ENCODE results near the gene IRF2BPL. TPM values are rescaled to one million over a fixed set of nuclear protein-coding genes. Genes with fewer than 3 reads are reported as not detected.

IRF2BPL gene
- total and polyA plus RNA-seq, 2 of the 4 experiments (the other 2 are of a cell fraction) = 6.3 to 14.5 TPM

DNA sequence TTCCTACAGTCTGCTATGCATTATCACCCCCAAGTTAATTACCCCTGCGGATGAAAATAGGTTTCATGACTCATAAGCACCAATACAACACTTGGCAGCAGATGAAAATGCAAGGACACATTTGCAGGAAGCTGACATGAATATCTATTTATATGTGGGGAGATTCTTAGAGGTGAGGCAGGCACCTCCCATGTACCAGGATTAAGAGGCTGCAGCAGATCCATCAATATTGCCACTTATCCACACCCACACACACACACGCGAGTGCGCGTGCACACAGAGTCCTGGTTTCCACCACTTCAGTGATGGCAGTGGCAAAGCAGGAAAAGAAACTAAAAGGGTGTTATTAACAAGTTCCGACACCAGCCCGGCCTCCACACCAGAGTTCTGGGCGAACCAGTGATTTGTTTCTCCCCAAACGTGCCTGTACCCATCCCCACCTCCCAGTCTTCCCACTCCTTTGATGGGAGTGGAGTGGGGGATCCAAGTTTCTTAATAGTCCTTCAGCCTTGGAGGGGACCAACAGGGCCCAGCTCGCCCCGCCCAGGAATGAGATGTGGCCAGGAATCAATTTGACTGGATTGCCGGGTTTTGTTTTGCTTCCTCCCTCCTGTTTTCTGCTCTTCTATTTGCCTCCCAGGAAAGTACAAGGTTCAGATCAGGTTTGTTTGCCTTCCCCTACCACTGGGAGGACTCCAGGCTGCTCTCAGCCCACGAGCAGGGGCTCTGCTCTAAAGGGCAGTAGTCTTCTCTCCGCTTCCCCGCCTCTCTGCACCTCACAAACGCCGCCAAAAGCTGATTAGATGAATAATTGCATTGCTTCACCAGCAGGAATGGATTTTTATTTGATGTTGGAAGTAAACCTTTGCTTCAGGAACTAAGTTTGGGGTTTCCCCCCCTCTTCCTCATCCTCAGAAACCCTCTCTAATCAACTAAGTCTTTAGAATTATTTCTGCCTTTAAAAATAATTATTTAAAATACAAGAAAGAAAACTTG is 5.2 kb downstream of the IRF2BPL start:
- Histone ChIP-seq H2BK120ac (ENCODE audit: low read depth, low read length) (peak overlapping the region; percentile 30; the same call in 1 of the 2 replicates), H4K20me1 (ENCODE audit: insufficient read depth, low read length) (peaks cover 39% of the 10 kb centered on the region), H3K9me3 (ENCODE audit: control insufficient read depth, insufficient read depth, low read length) (no peaks in the 10 kb centered on the region), H4K8ac (ENCODE audit: low read depth in 2 of 2, low read length in 2 of 2) (peak overlapping the region in 1 of 2 experiments; percentile 46; a peak in 1 of 4 replicates), H3K4me1 (ENCODE audit: control insufficient read depth, insufficient read depth, low read length) (peaks cover 10% of the 10 kb centered on the region), H3K9me1 (ENCODE audit: insufficient read depth, low read length) (peaks cover 3% of the 10 kb centered on the region; the same call in 1 of the 2 replicates), H3K56ac (ENCODE audit: extremely low read depth, insufficient read depth, low read length) (peak overlapping the region; percentile 35; the same call in 1 of the 2 replicates), H3K36me3 (ENCODE audit: control insufficient read depth, insufficient read depth, low read length) (peaks cover 27% of the 10 kb centered on the region), H4K91ac (ENCODE audit: insufficient read depth, low read depth, low read length) (peak overlapping the region; percentile 33), H3K9ac (ENCODE audit: low read depth, low read length) (peak overlapping the region; percentile 74), H3K27me3 (ENCODE audit: control insufficient read depth, insufficient read depth, low read length) (no peaks in the 10 kb centered on the region), H2AFZ (replicated peaks; ENCODE audit: low read length, poor library complexity) (peak overlapping the region; percentile 2), H3K27ac (ENCODE audit: insufficient read depth, low read length) (peak overlapping the region; percentile 52; the same call in 1 of the 2 replicates), H4K5ac (ENCODE audit: low read depth, low read length) (peak overlapping the region; percentile 7; the same call in 1 of the 2 replicates), H2BK15ac (ENCODE audit: low read depth, low read length) (no peak overlapping the region), H3K4me2 (ENCODE audit: low read depth, low read length) (peak overlapping the region; percentile 92), H3K14ac (replicated peaks; ENCODE audit: low read depth, low read length) (peak overlapping the region; percentile 74), H3K18ac (ENCODE audit: low read depth, low read length) (peak overlapping the region; percentile 45; the same call in 1 of the 2 replicates), H3K23ac (ENCODE audit: low read depth, low read length) (peak overlapping the region; percentile 69), H2AK5ac (ENCODE audit: low read depth, low read length) (peak overlapping the region; percentile 37; the same call in 1 of the 2 replicates), H2AK9ac (replicated peaks; ENCODE audit: low read depth, low read length, poor library complexity) (peak overlapping the region; percentile 19), H2BK20ac (ENCODE audit: low read depth, low read length) (0 out of 2 replicates have a peak overlapping the region, but pooled peaks have one; percentile 24), H2BK5ac (ENCODE audit: low read depth, low read length, poor library complexity, severe bottlenecking) (peak overlapping the region; percentile 51), H3K4ac (ENCODE audit: low read depth, low read length) (peak overlapping the region; percentile 65), H3K79me1 (ENCODE audit: low read depth in 1 of 2, low read length in 2 of 2) (peaks cover 0 to 30% of the 10 kb centered on the region in 2 experiments; a peak in 3 of 4 replicates), H3K4me3 (ENCODE audit: insufficient read depth, low read depth, low read length) (peak overlapping the region; percentile 11; the same call in 1 of the 2 replicates)
- ATAC-seq (ENCODE audit: low read depth) (no peak), DNase-seq (peak; percentile 38)
- TF ChIP-seq, protein P1, sequence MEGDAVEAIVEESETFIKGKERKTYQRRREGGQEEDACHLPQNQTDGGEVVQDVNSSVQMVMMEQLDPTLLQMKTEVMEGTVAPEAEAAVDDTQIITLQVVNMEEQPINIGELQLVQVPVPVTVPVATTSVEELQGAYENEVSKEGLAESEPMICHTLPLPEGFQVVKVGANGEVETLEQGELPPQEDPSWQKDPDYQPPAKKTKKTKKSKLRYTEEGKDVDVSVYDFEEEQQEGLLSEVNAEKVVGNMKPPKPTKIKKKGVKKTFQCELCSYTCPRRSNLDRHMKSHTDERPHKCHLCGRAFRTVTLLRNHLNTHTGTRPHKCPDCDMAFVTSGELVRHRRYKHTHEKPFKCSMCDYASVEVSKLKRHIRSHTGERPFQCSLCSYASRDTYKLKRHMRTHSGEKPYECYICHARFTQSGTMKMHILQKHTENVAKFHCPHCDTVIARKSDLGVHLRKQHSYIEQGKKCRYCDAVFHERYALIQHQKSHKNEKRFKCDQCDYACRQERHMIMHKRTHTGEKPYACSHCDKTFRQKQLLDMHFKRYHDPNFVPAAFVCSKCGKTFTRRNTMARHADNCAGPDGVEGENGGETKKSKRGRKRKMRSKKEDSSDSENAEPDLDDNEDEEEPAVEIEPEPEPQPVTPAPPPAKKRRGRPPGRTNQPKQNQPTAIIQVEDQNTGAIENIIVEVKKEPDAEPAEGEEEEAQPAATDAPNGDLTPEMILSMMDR (conservative IDR thresholded peaks at IDR 0.05; ENCODE audit: low read depth, low read length) = peak; percentile 33; the same call in 1 of the 2 replicates
- no peak for TF ChIP-seq MAZ (IDR thresholded peaks at IDR 0.05; ENCODE audit: borderline replicate concordance, low read depth, low read length)
- TF ChIP-seq SMC3 (IDR thresholded peaks at IDR 0.05; ENCODE audit: low read depth, low read length) = 0 out of 2 replicates have a peak, but pooled peaks have one; percentile 23
- peak; percentile 39 for TF ChIP-seq RAD21 (IDR thresholded peaks at IDR 0.05; ENCODE audit: low read length)
- 43% methylated on average over 5 of the region's 17 CpGs; no CpG with 5 or more reads in 1 of the 2 experiments for WGBS, 2 experiments (ENCODE audit: extremely low coverage in 2 of 2, insufficient read length in 1 of 2)
- dilution Hi-C loops (cut with HindIII; ENCODE audit: low sequenced_read_pairs, unreplicated experiment) (no loop called here), in situ Hi-C loops (cut with MboI; ENCODE audit: low sequenced_read_pairs) (loop anchor here (5.0 kb wide), 1 partner anchor 111 kb away; no protein-coding TSS in a partner anchor), intact Hi-C loops (cut with micrococcal nuclease) (loop anchor here (1.0 kb wide), 3 partner anchors 30 to 110 kb away; no protein-coding TSS in a partner anchor)
- no TSS peak for BruUV-seq (replicated peaks)
- CTCF ChIA-PET = interaction anchor here (0.8 to 5.6 kb wide), 5 partner anchors 41 to 148 kb away, joined by 4 to 25 read pairs (median 5); no protein-coding TSS in a partner anchor
- POLR2A ChIA-PET (ENCODE audit: unreplicated experiment) = interaction anchor here (0.6 to 2.1 kb wide), 11 partner anchors 11 to 107 kb away, joined by 3 to 8 read pairs (median 4); no protein-coding TSS in a partner anchor

All from IMR-90 (cell line).